GM18517 (cell line): ENCODE measurements around the gene BCL2L1.
A peak's percentile ranks its signal among the peaks of the same experiment; 100 is the strongest.

Source experiments
- ATAC-seq: cut with Tn5 transposase; IDR thresholded peaks from one replicate; pipeline ENCODE4 v1.9.1; 2021; ENCODE audit warnings: mild to moderate bottlenecking, moderate library complexity; ENCODE audit not compliant: unreplicated experiment

Gene BCL2L1

DNA sequence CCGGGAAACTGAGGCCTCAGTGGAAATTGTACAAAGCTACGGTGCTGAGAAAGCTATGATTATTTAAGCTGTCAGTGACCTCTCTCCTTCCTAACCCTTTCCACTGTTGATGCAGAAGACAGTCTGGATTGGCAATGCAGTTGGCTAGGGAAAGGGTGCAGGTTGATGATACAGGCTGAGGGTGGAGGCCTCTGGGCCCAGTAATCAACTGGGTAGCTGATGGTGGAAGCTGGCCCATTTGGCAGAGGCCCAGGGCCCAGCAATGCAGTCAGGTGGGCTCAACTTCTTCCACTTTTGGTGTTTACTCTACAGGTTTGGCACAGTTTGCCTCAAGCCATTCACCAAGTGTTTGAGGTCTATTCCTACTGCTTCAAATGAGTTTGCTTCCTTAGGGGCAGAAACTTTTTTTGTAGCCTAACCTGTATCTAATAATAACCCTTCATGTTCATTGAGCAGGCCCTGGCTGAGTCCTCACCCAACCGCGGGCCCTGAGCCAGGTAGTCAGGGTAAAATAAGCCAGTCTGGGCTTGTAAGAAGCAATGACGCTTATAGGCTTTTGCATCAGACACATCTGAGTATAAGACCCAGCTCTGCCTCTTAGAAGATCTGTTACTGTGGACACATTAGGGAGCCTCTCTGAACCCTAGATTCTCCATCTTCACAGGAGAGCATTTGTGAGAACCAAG is 12.1 kb downstream of the BCL2L1 start:
- no peak for ATAC-seq

- no peak for ATAC-seq
Measured at GRCh38 chr20:31709939-31710338, 12.7 kb downstream of the BCL2L1 start.

DNA sequence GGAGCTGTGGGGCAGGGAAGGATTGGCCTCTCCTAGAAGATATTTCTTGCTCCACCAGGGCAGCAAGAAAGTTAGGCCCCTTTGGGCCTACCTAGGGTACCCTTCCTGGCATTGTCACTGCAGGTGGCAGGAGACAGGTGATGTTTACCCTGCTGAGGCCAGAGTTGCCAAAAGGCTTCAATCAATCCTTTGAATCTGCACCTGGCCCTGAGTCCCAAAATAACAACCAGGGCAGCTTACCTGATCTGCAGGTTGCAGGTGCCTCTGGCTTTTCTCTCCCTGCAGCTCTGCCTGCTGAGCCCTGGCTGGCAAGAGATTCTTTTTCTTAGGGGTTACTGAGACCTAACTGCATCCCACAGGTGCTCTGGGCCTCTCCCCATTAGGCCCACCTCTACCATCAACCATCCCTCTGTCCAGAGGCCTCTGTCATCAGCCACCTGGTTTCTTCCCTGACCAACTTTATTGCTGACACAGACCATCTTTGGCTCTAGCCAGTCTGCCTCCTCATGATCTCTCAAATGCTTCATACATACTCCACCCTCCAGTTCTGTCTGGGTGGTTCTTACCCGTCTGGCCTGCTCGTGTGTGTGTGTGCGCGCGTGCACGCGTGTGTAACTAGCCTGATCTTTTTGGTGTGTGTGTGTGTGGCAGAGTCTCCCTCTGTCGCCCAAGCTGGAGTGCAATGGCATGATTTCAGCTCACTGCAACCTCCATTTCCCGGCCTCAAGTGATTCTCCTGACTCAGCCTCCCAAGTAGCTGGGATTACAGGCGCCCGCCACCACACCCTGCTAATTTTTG is 13.7 kb downstream of the BCL2L1 start:
- ATAC-seq = no peak

- ATAC-seq = no peak
Measured at GRCh38 chr20:31707994-31708735, 14.5 kb downstream of the BCL2L1 start.

GRCh38 chr20:31707258-31707615 is 15.4 kb downstream of the BCL2L1 start:
- ATAC-seq = no peak

GRCh38 chr20:31706607-31707257 is 15.9 kb downstream of the BCL2L1 start:
- no peak for ATAC-seq

DNA sequence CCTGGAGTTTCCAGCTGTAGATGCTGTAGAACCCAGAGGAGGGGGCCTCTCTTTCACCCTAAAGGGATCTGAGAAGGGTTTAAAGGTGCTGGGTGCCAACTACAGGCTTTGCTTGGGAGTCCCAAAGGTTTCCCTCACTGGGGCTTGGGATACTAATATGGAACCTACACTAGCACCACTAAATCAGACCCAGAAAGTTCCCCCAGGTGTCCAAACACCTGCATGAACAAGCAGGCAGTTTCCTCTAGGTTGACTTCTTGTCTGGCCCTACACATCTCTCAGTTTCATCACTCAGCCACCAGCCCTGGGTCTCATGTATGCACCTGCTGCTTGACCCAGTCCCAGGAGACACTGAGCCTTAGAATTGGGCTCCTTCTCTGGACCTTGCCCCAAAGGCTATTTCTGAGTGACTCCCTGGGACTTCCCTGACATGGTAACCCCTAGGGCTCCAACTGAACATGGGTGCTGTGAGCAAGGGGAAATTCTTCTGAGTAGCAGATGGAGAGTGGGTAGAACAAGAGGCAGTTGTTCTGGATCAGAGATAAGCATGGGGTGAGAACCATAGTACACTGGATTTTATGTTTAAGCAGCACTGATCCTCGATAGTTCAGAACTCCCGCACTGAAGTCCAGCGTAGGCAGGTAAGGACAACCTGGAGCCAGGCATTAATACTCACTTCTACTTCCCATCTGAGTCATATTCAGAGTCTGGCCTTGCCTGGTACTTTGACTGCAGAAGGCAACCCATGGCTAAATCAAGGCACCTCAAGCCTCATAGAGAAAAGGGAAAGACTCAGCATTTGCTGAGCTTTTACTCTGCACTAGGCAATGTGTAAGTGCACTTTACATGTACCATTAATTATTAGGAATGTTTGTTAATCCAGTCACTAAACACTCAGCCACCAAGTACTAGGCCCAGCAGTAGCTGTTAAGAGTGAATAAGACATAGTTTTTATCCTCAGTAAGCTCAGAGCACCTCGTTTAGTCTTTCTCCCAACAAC is 16.8 kb downstream of the BCL2L1 start:
- peak; percentile 88 for ATAC-seq

GRCh38 chr20:31705191-31705590 is 17.5 kb downstream of the BCL2L1 start:
- ATAC-seq = no peak

DNA sequence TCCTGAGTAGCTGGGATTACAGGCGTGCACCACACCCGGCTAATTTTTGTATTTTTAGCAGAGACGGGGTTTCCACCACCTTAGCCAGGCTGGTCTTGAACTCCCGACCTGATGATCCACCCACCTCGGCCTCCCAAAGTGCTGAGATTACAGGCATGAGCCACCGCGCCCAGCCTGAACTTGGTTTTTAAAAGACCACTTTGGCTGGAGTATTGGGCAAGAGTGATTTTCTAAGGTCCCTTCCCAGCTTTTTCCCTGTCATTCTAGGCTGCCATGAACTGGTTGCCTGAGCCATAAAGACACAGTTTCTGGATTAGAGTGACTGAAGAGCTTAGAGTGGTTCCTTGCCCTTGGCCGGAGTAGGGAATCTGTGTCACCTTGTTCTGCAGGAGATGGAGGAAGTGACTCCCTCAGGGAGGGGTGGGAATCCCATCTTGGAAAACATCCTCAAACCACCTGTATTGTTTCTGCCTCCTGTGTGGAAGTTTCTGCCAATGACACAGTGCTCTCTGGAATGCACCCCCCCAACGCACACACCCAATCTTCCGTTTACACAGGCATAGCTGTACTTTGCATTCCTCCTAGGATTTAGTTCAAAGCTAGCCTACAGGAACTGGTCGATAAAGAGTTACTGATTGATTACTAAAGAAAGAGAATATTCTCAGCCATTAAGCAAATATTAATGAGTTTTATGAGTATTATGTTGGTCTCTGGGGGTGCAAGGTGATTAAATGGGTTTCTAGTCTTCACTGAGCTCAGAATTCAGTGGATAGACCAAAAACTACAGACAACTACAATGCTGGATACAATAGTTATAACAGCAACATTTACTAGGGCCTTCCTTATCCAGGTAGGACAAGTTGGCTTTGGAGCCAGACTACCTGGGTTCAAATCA is 18.2 kb downstream of the BCL2L1 start:
- no peak for ATAC-seq

DNA sequence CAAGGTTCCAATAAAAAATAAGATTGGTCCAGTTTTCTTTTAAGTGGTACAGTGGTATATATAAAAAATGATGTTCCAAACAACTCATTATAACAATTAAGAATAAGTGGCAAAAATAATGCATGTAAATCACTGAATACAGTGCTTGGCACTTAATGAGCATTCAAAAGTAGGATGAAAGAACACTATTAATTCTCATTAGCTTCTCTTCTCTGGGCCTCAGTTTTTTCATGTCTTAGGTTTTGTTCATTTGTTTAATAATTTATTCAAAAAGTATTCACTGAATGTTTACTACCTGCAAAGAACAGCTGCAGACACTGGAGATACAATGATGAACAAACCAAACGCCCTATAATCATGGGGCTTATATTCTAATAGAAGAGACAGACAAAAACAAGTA is 21.1 kb downstream of the BCL2L1 start:
- no peak for ATAC-seq

DNA sequence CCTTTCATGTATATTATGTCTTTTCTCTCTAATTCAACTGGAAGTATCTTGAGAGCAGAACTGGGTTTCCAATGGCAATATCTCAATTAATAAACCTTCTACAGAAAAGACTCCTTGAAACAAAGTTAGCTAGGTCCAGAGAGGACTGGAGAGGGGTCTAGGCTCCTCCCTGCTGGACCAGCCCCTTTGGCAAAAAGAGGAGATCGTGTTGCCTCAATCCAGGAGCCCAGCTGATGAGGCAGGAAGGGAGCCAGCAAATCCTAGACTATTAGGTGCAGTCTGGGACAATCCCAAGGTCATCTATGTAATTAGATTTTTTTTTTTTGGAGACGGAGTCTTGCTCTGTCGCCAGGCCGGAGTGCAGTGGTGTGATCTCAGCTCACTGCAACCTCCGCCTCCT is 21.9 kb downstream of the BCL2L1 start:
- no peak for ATAC-seq

DNA sequence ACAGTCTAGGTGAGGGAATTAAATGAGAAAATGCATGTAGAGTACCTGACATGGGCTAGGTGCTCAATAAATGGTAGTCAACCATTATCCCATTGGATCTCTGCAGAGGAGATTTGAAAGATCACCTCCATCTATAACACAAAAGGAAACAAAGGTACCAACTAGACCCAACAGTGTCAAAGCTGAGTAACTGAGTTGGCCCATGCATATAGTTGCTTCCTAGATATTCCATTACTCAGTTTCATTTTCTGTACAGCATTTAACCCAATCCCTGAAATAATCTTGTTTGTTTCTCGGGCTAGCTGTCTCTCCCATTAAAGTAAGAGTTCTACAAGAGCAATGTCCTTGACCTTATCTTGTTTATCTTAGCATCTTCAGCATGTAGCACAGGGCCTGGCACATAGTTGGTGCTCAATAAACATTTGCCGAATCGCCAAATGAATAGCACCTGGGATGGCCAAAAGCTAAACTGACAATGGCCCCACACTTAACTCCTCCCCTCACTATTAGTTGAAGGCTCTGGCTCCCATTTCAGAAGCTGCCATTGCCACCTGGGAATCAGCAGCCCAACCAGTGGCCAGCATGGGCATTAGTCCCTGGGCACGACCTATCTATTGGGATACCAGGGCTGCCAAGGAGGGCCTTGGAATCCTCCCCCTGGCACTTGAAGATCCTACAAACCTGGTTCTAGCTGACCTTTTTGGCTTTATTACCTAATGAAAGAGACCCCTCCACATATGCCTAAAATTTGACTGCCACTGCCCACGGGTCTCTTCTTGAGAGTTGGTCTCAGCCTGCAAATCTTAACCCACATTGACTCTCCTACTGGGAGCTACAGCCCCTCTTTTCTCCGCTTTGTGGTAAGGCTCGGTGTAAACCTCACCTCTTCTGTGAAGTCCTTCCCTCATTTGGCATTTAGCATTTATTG is 22.6 kb downstream of the BCL2L1 start:
- ATAC-seq = no peak

DNA sequence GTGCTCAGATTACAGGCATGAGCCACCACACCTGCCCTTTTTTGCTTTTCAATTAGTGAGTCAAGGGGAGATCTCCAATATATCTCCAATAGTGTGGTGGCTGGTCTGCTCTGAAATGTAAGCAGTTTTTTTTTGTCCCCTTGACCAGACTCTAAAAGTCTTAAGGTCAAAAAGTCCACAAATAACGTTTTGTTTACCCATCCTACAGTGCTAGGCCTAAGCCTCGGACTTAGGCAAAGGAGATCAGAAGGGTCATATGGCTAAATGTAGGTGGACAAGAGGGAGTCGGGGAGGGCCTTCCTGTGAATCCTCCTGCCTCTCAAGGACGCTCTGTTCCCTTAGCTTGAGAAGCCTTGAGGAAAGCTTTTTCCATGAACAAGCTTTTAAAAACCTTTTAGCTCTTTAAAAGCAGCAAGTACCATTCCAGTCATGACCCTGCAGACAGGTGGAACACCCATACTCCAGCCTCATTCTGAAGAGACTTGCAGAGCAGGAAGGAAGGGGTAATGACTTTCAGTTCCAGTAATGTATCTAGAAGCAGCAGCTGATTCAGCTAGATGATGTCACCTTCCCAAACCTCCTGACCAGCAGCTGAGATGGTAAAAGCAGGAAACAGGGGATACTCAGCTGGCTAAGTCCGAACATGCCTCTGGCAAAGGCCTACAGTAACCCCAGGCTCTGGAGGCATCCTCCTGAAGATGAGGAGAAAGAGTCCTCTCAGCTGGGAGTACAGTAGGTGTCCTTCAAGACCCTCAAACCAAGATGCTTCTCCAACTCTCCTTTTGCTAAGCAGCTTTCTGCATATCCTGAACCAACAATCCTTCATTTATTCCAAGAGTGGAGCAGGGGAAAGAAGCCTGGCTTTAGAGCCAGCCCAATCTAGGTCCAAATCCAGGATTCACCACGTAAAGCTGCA is 23.6 kb downstream of the BCL2L1 start:
- peak; percentile 88 for ATAC-seq

DNA sequence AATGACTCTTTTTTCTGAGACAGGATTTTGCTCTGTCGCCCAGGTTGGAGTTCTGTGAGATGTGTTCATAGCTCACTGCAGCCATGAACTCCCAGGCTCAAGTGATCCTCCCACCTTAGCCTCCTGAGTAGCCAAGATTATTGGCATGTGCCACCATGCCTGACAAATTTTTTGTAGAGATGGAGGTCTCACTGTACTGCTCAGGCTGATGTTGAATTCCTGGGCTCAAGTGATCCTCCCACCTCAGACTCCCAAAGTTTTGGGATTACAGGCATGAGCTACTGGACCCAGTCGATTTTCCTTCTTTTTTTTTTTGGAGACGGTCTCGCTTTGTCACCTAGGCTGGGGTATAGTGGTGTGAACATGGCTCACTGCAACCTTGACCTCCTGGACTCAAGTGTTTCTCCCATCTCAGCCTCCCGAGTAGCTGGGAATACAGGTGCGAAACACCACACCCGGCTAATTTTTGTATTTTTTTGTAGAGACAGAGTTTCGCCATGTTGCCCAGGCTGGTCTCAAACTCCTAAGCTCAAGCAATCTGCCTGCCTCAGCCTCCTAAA is 24.3 kb downstream of the BCL2L1 start:
- ATAC-seq = no peak

- no peak for ATAC-seq
Measured at GRCh38 chr20:31695849-31696804, 26.5 kb downstream of the BCL2L1 start.
